ENCODE data around the gene CFAP74. TPM values are rescaled to one million over a fixed set of nuclear protein-coding genes. Genes with fewer than 3 reads are reported as not detected.

CFAP74 gene
- total RNA-seq, 2 donors from 2014 or later = 9.1 TPM; not detected in 1

DNA sequence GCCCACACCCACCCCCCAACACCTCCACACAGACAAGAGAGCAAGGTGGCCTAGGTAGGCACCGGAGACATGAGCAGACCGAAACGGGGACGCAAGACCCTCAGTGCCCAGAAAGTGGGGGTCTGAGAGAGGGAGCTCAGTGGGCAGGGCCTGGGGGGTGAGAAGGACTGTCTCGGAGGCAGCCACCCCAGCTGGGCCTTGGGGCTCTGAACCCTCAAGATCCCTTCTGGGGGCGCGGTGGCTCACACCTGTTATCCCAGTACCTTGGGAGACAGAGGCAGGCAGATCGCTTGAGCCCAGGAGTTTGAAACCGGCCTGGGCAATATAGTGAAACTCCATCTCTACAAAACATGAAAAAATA lies 103.6 kb downstream of the CFAP74 start:
- Histone ChIP-seq H3K4me1 (replicated peaks) (peaks cover 3% of the 10 kb centered on the region), H3K27me3 (replicated peaks; ENCODE audit: insufficient read depth) (no peaks in the 10 kb centered on the region), H3K9me3 (no peaks in the 10 kb centered on the region), H3K36me3 (no peaks in the 10 kb centered on the region), H3K27ac (no peak overlapping the region), H3K4me3 (no peak overlapping the region)
- intact Hi-C loops (cut with DNase I) = loop anchor here (10.0 kb wide), 1 partner anchor 145 kb away; no protein-coding TSS in a partner anchor
- TF ChIP-seq POLR2A (IDR thresholded peaks at IDR 0.05) = no peak
- TF ChIP-seq, protein P1, sequence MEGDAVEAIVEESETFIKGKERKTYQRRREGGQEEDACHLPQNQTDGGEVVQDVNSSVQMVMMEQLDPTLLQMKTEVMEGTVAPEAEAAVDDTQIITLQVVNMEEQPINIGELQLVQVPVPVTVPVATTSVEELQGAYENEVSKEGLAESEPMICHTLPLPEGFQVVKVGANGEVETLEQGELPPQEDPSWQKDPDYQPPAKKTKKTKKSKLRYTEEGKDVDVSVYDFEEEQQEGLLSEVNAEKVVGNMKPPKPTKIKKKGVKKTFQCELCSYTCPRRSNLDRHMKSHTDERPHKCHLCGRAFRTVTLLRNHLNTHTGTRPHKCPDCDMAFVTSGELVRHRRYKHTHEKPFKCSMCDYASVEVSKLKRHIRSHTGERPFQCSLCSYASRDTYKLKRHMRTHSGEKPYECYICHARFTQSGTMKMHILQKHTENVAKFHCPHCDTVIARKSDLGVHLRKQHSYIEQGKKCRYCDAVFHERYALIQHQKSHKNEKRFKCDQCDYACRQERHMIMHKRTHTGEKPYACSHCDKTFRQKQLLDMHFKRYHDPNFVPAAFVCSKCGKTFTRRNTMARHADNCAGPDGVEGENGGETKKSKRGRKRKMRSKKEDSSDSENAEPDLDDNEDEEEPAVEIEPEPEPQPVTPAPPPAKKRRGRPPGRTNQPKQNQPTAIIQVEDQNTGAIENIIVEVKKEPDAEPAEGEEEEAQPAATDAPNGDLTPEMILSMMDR (IDR thresholded peaks at IDR 0.05) = no peak
- no peak for DNase-seq (ENCODE audit: low spot score)
- 91% methylated on average over 9 of the region's 9 CpGs for WGBS

DNA sequence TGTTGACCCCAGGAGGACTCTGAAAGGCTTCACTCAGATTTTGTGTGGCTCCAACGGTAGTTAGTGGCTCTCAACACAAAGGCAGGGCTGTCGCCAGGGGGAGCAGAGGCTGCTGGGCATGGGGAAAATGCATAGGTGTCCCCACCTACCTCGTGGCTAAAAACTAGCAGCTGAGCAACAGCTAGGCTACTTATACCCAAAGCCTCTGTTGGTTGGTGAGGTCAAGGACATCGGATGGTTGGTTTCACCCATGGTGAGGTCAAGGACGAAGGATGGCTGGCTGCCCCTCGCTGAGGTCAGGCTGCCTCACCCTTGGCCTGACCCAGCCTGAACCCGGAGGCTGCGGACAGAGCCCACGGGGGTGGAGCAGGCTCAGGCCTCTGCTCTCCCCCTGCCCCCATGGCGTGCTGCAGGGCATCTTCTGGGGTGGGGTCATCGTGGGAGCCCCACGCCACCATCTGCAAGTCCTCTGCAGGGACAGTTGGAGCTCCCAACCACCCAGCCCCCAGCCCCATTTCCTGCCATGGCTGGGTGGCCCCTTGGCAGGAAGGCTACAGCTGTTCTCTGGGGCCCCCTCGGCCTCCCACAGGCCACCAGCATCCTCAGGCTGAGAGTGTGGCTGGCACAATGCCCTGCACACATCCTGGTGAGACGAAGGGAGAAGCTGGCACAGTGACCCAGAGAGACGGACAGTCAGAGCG lies 104.2 kb downstream of the CFAP74 start:
- WGBS = 51% methylated on average over 16 of the region's 16 CpGs
- Histone ChIP-seq H3K4me3 (no peak overlapping the region), H3K4me1 (replicated peaks) (peaks cover 7% of the 10 kb centered on the region), H3K27ac (no peak overlapping the region), H3K36me3 (no peaks in the 10 kb centered on the region), H3K9me3 (no peaks in the 10 kb centered on the region), H3K27me3 (replicated peaks; ENCODE audit: insufficient read depth) (no peaks in the 10 kb centered on the region)
- TF ChIP-seq POLR2A (IDR thresholded peaks at IDR 0.05) = no peak
- TF ChIP-seq, protein P1 (IDR thresholded peaks at IDR 0.05) = no peak
- no peak for TF ChIP-seq POLR2AphosphoS5 (IDR thresholded peaks at IDR 0.05)
- no peak for DNase-seq (ENCODE audit: low spot score)
- intact Hi-C loops (cut with DNase I) = no loop called here

DNA sequence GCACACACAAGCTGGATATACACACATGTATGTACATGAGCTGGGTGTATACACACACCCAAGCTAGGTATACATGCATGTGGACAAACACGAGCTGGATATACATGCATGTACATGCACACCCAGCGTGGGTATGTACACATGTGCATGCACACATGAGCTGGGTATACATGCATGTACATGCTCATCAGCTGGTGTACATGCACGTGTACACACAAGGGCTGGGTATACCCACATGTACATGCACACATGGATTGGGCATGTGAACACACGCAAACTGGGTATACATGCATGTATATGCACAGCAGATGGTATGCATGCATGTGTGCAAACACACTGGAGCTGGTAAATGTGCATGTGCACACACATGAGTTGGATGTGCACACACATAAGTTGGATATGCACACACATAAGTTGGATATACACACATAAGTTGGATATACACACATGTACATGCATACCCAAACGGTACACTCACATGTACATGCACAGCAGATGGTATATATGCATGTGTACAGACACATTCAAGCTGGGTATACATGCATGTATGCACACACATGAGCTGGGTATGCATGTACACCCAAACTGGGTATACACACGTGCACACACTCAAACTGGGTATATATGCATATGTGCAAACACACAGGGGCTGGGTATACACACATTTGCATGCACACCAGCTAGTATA lies 105.2 kb downstream of the CFAP74 start:
- no peaks in the 10 kb centered on the region for H3K27me3 ChIP-seq (replicated peaks; ENCODE audit: insufficient read depth)
- H3K27ac ChIP-seq = no peak overlapping the region
- WGBS = 90% methylated on average over 6 of the region's 6 CpGs
- no peak overlapping the region for H3K4me3 ChIP-seq
- H3K4me1 ChIP-seq (replicated peaks) = peaks cover 17% of the 10 kb centered on the region
- no peaks in the 10 kb centered on the region for H3K9me3 ChIP-seq
- H3K36me3 ChIP-seq = no peaks in the 10 kb centered on the region
- intact Hi-C loops (cut with DNase I) = no loop called here
- DNase-seq (ENCODE audit: low spot score) = no peak
- TF ChIP-seq, protein P1 (IDR thresholded peaks at IDR 0.05) = no peak
- TF ChIP-seq POLR2A (IDR thresholded peaks at IDR 0.05) (no peak), POLR2AphosphoS5 (IDR thresholded peaks at IDR 0.05) (no peak)

DNA sequence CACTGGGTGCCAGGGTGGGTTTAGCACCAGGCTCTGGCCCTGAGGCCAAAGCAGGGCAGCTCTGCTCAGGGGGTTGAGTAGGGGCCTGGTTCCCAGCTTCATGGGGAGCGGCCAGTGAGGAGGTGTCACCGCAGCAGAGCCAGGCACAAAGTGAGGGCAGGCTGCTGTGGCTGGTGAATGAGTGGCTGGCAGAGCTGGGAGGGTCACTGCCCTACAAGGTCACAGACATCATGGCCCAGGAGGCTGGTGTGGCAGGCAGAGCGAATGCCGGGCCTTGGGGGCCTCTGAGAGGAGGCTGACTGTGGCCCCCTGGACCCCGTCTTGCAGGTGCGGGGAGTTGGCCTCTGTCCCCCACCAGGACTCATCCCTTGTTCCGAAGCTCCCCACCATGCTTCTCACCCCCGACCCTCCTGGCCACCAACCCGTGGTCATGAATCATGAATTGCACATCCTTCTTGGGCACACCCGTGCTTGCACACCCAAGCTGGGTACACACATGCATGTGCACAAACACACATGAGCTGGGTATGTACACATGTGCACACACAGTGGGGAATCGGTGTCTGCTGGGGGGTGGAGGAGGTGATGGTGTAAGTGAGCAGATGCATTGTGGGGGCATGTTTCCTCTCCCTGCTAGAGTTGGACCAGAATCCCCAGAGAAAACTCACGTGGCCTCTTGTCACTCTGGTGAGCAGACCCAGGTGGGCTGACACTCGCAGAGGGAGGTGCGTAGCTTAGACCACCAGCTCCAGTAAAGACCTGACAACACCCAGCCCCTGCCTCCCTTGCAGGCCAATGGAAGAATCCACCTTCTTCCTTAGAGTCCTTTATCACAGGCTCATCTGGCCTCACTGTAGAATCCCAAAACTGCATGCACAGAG lies 107.9 kb downstream of the CFAP74 start:
- WGBS = 83% methylated on average over 14 of the region's 14 CpGs
- no peak for TF ChIP-seq POLR2AphosphoS5 (IDR thresholded peaks at IDR 0.05)
- TF ChIP-seq POLR2A (IDR thresholded peaks at IDR 0.05) = no peak
- TF ChIP-seq, protein P1 (IDR thresholded peaks at IDR 0.05) = no peak
- intact Hi-C loops (cut with DNase I) = no loop called here
- Histone ChIP-seq H3K27ac (peak overlapping the region in 1 of 2 donors; percentile 95), H3K27me3 (replicated peaks; ENCODE audit: insufficient read depth) (no peaks in the 10 kb centered on the region), H3K9me3 (no peaks in the 10 kb centered on the region), H3K4me1 (replicated peaks) (peaks cover 26% of the 10 kb centered on the region), H3K4me3 (no peak overlapping the region), H3K36me3 (no peaks in the 10 kb centered on the region)
- DNase-seq (ENCODE audit: low spot score) = no peak
